GM19324 (cell line): ENCODE measurements around the gene POU6F1.

Experiments
- ATAC-seq: cut with Tn5 transposase; IDR thresholded peaks from one replicate; pipeline ENCODE4 v1.9.1; 2021; ENCODE audit warnings: mild to moderate bottlenecking, moderate library complexity; ENCODE audit not compliant: unreplicated experiment, low FRiP score

POU6F1 gene

GRCh38 chr12:51199366-51199945, 18.4 kb downstream of the POU6F1 start:
- no peak for ATAC-seq

GRCh38 chr12:51198568-51199365, 19.1 kb downstream of the POU6F1 start:
- no peak for ATAC-seq

GRCh38 chr12:51197736-51198567, 19.9 kb downstream of the POU6F1 start:
- ATAC-seq, result no peak

- no peak for ATAC-seq
These were observed 21.3 kb downstream of the POU6F1 start for GRCh38 chr12:51196547-51196946.

GRCh38 chr12:51195841-51196240, 22.0 kb downstream of the POU6F1 start:
- no peak for ATAC-seq

- ATAC-seq, result no peak
These were observed 25.6 kb downstream of the POU6F1 start for GRCh38 chr12:51192284-51192671.

GRCh38 chr12:51191516-51192283, 26.2 kb downstream of the POU6F1 start:
- ATAC-seq, result no peak

GRCh38 chr12:51190820-51191219, 27.0 kb downstream of the POU6F1 start:
- ATAC-seq, result no peak

- no peak for ATAC-seq
These were observed 28.0 kb downstream of the POU6F1 start for GRCh38 chr12:51189790-51190355.

GRCh38 chr12:51188359-51189051, 29.4 kb downstream of the POU6F1 start:
- ATAC-seq, result peak; percentile 46

- ATAC-seq, result no peak
These were observed 30.4 kb downstream of the POU6F1 start for GRCh38 chr12:51187370-51187987.

GRCh38 chr12:51186465-51187085, 31.3 kb downstream of the POU6F1 start:
- ATAC-seq, result no peak

- ATAC-seq, result no peak
These were observed 32.6 kb downstream of the POU6F1 start for GRCh38 chr12:51185171-51185717.

- no peak for ATAC-seq
These were observed 34.0 kb downstream of the POU6F1 start for GRCh38 chr12:51183816-51184215.

GRCh38 chr12:51183349-51183748, 34.5 kb downstream of the POU6F1 start:
- ATAC-seq, result no peak

GRCh38 chr12:51181558-51181957, 36.3 kb downstream of the POU6F1 start:
- ATAC-seq, result no peak

- no peak for ATAC-seq
These were observed 40.0 kb downstream of the POU6F1 start for GRCh38 chr12:51177897-51178296.

- no peak for ATAC-seq
These were observed 43.4 kb downstream of the POU6F1 start for GRCh38 chr12:51174501-51174900.
